Neural cell (in vitro differentiated cells): Measurements from ENCODE around the gene SLC6A18. TPM values are rescaled to one million over a fixed set of nuclear protein-coding genes. Genes with fewer than 3 reads are reported as not detected.

Experiments
- H2AFZ ChIP-seq: fragments of 200-600, 300-800 bp; sonication (generic), shearing (Covaris generic); 2 replicates; pipeline ENCODE4 v1.6.0; 2014; ENCODE audit warnings: low read depth, mild to moderate bottlenecking, antibody characterized with exemption, low read length, moderate library complexity
- H3F3A ChIP-seq: fragments of 200-600 bp; shearing (Covaris generic); 2 replicates; pipeline ENCODE4 v1.6.1; 2016; ENCODE audit warnings: mild to moderate bottlenecking, moderate library complexity, mixed read lengths, antibody characterized with exemption, low read length; ENCODE audit not compliant: insufficient read depth, poor library complexity, severe bottlenecking
- H3K27ac ChIP-seq: fragments of 200-600, 300-800 bp; sonication (generic), shearing (Covaris generic); 2 replicates; pipeline ENCODE4 v1.5.1; 2014; ENCODE audit warnings: mild to moderate bottlenecking, low read length, moderate library complexity
- H3K27me3 ChIP-seq: fragments of 300-800, 200-600 bp; sonication (generic), shearing (Covaris generic); 2 replicates; pipeline ENCODE4 v1.6.0; 2014; ENCODE audit warnings: mild to moderate bottlenecking, low read depth, low read length, moderate library complexity; ENCODE audit not compliant: insufficient read depth
- H3K36me3 ChIP-seq: fragments of 300-800, 200-600 bp; sonication (generic), shearing (Covaris generic); 2 replicates; pipeline ENCODE4 v1.5.1; 2014; ENCODE audit warnings: mild to moderate bottlenecking, antibody characterized with exemption, low read length, moderate library complexity; ENCODE audit not compliant: insufficient read depth
- H3K4me2 ChIP-seq: fragments of 300-800, 200-600 bp; sonication (generic), shearing (Covaris generic); 2 replicates; pipeline ENCODE4 v1.6.0; 2014; ENCODE audit warnings: mild to moderate bottlenecking, low read length
- H3K4me3 ChIP-seq: fragments of 300-800, 200-600 bp; sonication (generic), shearing (Covaris generic); 2 replicates; pipeline ENCODE4 v1.5.1; 2014; ENCODE audit warnings: mild to moderate bottlenecking, low read length, moderate library complexity
- H3K79me2 ChIP-seq: fragments of 200-600 bp; shearing (Covaris generic); replicated peaks from 2 replicates; pipeline ENCODE4 v1.6.0; 2014; ENCODE audit warnings: mild to moderate bottlenecking, low read length, moderate library complexity; ENCODE audit not compliant: insufficient read depth
- H3K9ac ChIP-seq: fragments of 300-800, 200-600 bp; sonication (generic), shearing (Covaris generic); 2 replicates; pipeline ENCODE4 v1.6.1; 2016; ENCODE audit warnings: mild to moderate bottlenecking, low read length, mixed read lengths
- H3K9me2 ChIP-seq: fragments of 200-600 bp; shearing (Covaris generic); 2 replicates; pipeline ENCODE4 v1.6.1; 2016; ENCODE audit warnings: mild to moderate bottlenecking, low read length, mixed read lengths; ENCODE audit not compliant: insufficient read depth
- H3K9me3 ChIP-seq: fragments of 200-600, 300-800 bp; sonication (generic), shearing (Covaris generic); 2 replicates; pipeline ENCODE4 v1.6.1; 2016; ENCODE audit warnings: mild to moderate bottlenecking, mixed run types, low read length, moderate library complexity, mixed read lengths
- H4K20me1 ChIP-seq: fragments of 200-600 bp; shearing (Covaris generic); 2 replicates; pipeline ENCODE4 v1.6.1; 2016; ENCODE audit warnings: mild to moderate bottlenecking, mixed run types; ENCODE audit not compliant: insufficient read depth
- CTCF ChIP-seq: fragments of 450-650 bp; IDR thresholded peaks from 2 replicates; pipeline ENCODE4 v1.5.1; 2014; ENCODE audit warnings: antibody characterized with exemption, mild to moderate bottlenecking, moderate library complexity; ENCODE audit not compliant: poor library complexity, severe bottlenecking
- EP300 ChIP-seq: fragments of 450-650 bp; conservative IDR thresholded peaks from 2 replicates; pipeline ENCODE4 v1.6.1; 2014; ENCODE audit warnings: antibody characterized with exemption, mild to moderate bottlenecking, moderate library complexity; ENCODE audit not compliant: poor library complexity, severe bottlenecking
- EZH2 ChIP-seq: fragments of 200-600, 300-800 bp; shearing (Covaris generic), sonication (generic); IDR thresholded peaks from 2 replicates; pipeline ENCODE4 v1.6.1; 2014; ENCODE audit warnings: antibody characterized with exemption, low read length, borderline replicate concordance, mild to moderate bottlenecking; ENCODE audit not compliant: insufficient read depth, poor library complexity, severe bottlenecking
- MXI1 ChIP-seq: fragments of 450-650 bp; conservative IDR thresholded peaks from 2 replicates; pipeline ENCODE4 v1.6.1; 2014; ENCODE audit warnings: antibody characterized with exemption, mild to moderate bottlenecking; ENCODE audit not compliant: poor library complexity, severe bottlenecking
- POLR2AphosphoS5 ChIP-seq: IDR thresholded peaks from 2 replicates; pipeline ENCODE4 v1.6.1; 2012
- RAD21 ChIP-seq: fragments of 450-650 bp; conservative IDR thresholded peaks from 2 replicates; pipeline ENCODE4 v1.6.1; 2014; ENCODE audit warnings: antibody characterized with exemption, mild to moderate bottlenecking, moderate library complexity
- REST ChIP-seq: IDR thresholded peaks from 2 replicates; pipeline ENCODE4 v1.6.1; 2012; ENCODE audit warnings: borderline replicate concordance
- SMC3 ChIP-seq: fragments of 450-650 bp; conservative IDR thresholded peaks from 2 replicates; pipeline ENCODE4 v1.6.1; 2014; ENCODE audit warnings: antibody characterized with exemption, mild to moderate bottlenecking, moderate library complexity; ENCODE audit not compliant: poor library complexity
- TAF1 ChIP-seq: IDR thresholded peaks from 2 replicates; pipeline ENCODE4 v1.6.1; 2012; ENCODE audit warnings: low read depth
- polyA plus RNA-seq: library from polyadenylated mRNA; depleted of rRNA; stranded (reverse); fragments of >200 nt; gene quantifications from 2 replicates; pipeline ENCODE4 v1.2.3, GENCODE V29; 2014

The SLC6A18 gene
- polyA plus RNA-seq, 1 donor from 2014 or later = not detected

- TF ChIP-seq MXI1 = no peak
These were observed 42.9 kb downstream of the SLC6A18 start (continued) for GRCh38 chr5:1268056-1268455.

- no peak overlapping the region for H3K4me2 ChIP-seq
- no peaks in the 10 kb centered on the region for H3K79me2 ChIP-seq
- H3K9me3 ChIP-seq = no peaks in the 10 kb centered on the region
- H3K4me3 ChIP-seq = no peak overlapping the region
- H3F3A ChIP-seq = no peaks in the 10 kb centered on the region
- TF ChIP-seq TAF1 (no peak), POLR2AphosphoS5 (no peak), REST (no peak), RAD21 (no peak), SMC3 (no peak), MXI1 (no peak)
- no peak overlapping the region for H2AFZ ChIP-seq
- no peaks in the 10 kb centered on the region for H3K27me3 ChIP-seq
- no peaks in the 10 kb centered on the region for H3K9me2 ChIP-seq
- H3K36me3 ChIP-seq = no peaks in the 10 kb centered on the region
- H4K20me1 ChIP-seq = no peaks in the 10 kb centered on the region
- no peak overlapping the region for H3K9ac ChIP-seq
- no peak overlapping the region for H3K27ac ChIP-seq
These were observed 43.5 kb downstream of the SLC6A18 start for GRCh38 chr5:1268666-1269065.

GRCh38 chr5:1270426-1270825, 45.2 kb downstream of the SLC6A18 start:
- no peak overlapping the region for H3K9ac ChIP-seq
- H3K4me2 ChIP-seq = no peak overlapping the region
- H3K36me3 ChIP-seq = no peaks in the 10 kb centered on the region
- no peaks in the 10 kb centered on the region for H3F3A ChIP-seq
- no peaks in the 10 kb centered on the region for H3K9me2 ChIP-seq
- H3K9me3 ChIP-seq = no peaks in the 10 kb centered on the region
- H3K4me3 ChIP-seq = no peak overlapping the region
- TF ChIP-seq TAF1 = no peak
- TF ChIP-seq EZH2 = no peak
- TF ChIP-seq MXI1 = no peak
- TF ChIP-seq SMC3 = no peak
- no peak for TF ChIP-seq POLR2AphosphoS5
- no peak for TF ChIP-seq EP300
- TF ChIP-seq REST = no peak
- TF ChIP-seq RAD21 = no peak
- TF ChIP-seq CTCF = no peak
- H3K27ac ChIP-seq = no peak overlapping the region
- H3K27me3 ChIP-seq = no peaks in the 10 kb centered on the region
- H3K79me2 ChIP-seq = no peaks in the 10 kb centered on the region
- no peak overlapping the region for H2AFZ ChIP-seq
- no peaks in the 10 kb centered on the region for H4K20me1 ChIP-seq
